ENCODE data around the gene GCH1. TPM values are rescaled to one million over a fixed set of nuclear protein-coding genes. Genes with fewer than 3 reads are reported as not detected.

The GCH1 gene
- total RNA-seq, 1 donor from 2014 or later = 9.5 TPM

DNA sequence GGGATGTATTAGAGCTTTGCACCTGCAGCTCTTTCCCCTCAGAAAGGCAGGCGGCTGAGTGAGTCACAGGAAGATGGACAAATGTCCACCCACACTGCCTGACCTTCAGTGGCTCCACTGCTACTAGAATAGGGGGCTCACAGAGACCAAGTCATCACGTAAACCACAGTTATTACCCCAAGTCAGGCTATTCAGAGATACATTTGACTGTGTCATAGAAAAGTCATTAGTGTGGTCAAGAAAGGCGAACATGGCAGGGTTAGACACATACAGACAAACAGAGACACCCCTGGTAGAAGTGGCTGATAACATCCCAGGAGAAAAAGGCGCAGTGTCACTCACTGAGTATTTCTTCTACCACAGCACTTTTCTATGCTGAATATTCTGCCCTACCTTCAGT, 36.0 kb downstream of the GCH1 start:
- no peak for DNase-seq (ENCODE audit: low spot score)

DNA sequence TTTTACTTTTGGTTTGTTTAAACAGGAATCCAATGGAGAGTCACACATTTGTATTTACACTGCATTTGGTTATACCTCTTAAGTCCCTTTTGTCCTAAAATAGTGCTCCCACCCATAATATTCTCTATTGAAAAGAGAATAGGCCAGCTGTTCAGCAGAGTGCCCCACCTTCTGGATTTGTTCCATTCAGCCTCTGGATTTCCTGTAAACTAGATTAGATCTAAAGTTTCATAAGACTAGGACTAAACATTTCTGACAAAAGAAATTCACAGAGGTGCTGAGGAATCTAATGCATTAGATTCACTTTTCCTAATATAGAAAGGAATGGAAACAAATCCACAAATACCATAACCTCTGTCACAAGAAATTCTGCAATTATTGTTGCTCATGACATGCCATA, 38.1 kb downstream of the GCH1 start:
- DNase-seq (ENCODE audit: low spot score) = no peak

DNA sequence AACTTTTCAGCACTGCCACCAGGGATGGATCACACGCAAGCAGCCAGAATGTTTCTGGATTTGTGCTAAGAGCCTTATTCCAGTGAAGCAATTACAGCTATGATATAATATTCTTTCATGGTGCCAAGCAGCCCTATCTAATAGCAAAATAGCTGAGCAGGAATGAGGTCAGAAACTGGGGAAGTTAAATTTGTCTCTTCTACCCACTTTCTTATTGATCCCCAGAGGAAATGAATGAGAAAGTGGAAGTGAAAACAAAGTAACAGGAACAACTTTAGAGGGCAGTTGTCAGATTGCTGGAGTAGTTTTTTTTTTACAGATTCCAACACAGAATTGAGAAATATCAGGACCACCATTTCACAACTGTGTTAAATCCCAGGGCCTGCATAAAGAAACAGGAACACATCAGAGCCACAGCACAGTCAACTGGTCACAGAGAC, 44.8 kb downstream of the GCH1 start:
- DNase-seq (ENCODE audit: low spot score) = no peak

DNA sequence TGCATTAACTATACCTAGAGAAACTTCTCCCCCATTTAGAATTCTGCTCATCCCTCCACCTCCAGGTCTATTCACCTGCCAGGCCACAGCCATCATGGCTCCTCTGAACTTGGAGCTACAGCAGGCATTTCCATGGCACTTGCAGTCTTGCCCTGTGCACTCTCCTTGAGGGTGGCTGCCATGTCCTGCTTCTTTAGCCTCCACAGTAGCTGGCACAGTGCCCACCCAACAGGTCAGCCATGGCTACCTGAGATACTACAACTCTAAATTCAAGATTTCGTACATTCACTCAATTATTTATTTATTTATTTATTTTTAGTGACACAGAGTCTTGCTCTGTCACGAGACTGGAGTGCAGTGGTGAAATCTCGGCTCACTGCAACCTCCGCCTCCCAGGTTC, 46.5 kb downstream of the GCH1 start:
- no peak for DNase-seq (ENCODE audit: low spot score)

DNA sequence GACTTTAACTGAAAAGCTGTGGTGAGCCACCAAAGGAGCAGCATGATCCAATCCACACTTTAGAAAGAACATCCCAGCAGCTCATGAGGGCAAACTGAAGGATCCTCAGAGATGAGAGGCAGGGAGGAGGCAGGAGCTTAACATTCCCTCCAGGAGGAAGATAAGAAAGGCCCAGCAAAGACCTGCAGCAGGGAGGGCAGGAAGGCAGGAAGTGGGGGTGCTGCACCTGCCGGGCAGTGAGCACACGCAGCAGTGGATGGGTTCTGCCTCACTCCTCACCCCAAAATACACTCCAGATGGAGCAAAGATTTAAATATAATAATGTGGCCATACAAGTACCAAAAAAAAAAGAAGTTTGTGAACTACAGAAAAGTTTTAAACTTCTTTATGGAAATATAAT, 48.4 kb downstream of the GCH1 start:
- no peak for DNase-seq (ENCODE audit: low spot score)

DNA sequence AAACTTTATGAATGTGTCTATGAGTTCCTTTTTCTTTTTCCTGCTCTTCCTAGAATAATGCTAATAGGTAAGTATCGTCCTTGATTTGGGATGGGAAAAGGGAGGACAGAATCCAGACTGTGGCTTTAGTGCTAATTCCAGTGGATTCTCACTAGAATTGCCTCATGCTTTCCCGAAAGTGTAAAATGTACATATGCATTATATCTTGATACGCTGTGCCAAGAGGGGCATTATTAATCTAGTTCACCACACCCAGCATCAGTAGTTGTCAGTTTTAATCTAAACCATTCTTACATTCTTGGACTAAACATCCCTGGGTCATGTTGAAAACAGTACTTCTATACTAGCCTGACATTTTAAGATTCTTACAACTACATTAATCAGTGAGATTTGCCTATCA, 49.3 kb downstream of the GCH1 start:
- no peak for DNase-seq (ENCODE audit: low spot score)

DNA sequence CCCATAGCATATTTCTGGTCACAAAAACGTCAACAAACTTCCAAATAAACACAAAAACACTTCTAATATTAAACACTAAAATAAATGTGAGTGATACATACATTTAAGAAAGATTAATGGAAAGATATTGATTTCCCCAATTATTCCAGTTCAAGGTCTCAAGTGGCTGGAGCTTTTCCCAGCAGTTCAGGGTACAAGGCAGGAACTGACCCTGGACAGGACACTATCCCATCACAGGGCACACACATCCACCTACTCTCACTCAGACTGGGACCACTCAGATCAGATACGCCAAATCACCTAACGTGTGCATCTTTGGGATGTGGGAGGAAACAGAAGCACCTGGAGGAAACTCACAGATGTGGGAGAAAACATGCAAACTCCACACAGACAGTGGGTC, 50.4 kb downstream of the GCH1 start:
- DNase-seq (ENCODE audit: low spot score) = no peak

DNA sequence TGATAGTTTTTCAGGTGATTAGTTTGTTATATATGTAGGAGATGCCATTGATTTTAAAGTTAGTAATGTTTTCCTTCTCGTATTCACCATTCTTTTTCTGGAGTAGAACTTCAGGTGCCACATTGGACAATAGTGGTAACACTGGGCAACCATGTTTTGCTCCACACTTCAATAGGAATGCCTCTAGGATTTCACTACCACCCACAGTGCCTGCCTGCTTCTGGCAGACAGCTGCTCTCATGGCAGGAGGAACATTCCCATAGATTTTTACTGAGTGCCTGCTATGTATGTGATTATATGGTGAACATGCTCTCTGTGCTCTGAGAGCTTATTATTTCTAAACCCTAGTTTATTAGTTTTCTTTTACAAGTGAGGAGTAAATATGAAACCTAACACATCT, 53.7 kb downstream of the GCH1 start:
- no peak for DNase-seq (ENCODE audit: low spot score)

DNA sequence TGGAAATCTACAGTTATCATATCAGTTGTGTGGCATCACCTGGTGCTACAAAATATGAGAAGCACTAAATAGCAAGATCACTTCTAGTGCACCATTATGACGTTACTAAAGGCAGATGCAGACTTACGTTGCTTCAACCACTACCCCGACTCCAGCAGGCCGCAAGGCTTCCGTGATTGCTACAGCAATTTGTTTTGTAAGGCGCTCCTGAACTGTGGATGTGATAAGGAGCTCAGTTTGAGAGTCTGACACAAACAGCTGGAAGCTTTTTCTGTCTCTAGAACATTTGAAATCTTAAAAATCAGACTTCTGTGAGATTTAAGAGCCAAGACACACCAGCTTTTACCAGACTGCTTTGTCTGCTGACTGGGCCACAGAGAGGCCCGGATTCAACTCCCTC, 57.0 kb downstream of the GCH1 start:
- no peak for DNase-seq (ENCODE audit: low spot score)

DNA sequence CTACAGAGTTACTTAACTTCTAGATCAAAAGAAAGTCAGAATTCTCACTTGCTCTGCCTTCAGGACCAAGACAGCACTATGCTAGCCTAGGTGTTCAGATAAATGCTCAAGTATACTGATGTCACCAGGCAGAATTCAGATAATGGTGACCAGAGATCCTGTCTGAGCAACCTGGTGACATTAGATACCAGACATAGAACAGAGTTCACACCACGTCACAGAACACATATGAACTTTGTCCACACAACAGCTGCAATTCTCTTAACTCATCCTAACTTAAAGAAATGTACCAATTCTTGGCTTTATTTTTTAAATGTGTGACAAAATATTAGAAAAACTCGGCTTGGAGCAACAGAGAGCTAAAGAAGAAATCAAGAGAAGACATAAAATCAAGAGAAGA, 58.1 kb downstream of the GCH1 start:
- no peak for DNase-seq (ENCODE audit: low spot score)

DNA sequence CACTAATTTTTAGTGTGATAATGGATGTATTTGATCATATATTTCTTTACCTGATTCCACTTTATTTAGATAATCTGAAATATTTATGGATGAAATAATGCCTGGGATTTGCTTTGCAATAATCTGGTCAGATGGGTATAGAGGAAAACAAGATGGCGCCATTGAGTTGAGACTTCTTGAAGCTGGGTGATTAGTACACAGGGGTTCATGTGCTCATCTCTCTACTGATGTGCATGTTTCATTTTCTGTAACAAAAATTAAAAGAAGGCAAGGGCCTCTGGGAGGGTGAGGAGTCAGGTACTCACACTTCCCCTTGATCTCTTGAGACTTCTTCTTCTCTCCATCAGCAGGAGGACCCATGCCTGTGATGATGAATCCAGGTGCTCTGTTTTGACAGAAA, 61.8 kb downstream of the GCH1 start:
- DNase-seq (ENCODE audit: low spot score) = no peak

DNA sequence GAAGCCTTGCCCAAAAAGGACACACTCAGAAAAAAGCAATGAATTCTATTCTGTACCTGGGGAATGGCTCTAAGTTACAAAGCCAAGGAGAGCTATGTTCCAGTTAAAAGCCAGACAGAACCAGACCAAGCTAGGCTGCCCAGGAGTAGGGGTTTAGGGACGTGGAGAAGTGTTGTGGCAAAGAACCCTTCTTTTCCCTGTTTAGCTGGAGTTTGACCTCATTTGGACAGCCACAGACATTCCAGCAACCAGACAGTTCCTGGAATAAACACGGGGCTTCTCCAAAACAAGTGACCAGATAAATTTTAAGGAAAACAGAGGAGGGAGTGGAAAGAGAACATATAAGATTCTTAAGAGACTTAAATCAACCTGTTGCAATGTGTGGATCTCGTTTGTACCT, 62.3 kb downstream of the GCH1 start:
- no peak for DNase-seq (ENCODE audit: low spot score)

DNA sequence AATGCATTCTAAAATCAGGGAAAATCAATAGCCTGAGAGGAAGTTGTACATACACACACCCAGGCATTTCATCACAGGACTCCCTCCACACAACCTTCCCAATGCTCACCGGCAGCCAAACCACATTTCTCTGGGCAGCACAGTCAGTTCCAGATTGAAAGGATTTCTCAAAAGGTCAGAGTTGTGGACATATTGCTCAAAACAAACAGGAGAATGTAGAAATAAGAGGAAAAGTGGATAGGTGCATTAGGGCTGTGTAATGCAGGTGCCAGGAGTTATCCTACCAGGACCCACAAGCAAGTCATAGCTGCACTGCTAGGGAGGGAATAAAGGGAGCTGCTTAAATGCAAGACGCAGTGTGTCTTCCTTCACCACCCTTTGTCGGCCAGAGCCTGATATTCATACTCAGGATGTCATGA, 62.9 kb downstream of the GCH1 start:
- no peak for DNase-seq (ENCODE audit: low spot score)

DNA sequence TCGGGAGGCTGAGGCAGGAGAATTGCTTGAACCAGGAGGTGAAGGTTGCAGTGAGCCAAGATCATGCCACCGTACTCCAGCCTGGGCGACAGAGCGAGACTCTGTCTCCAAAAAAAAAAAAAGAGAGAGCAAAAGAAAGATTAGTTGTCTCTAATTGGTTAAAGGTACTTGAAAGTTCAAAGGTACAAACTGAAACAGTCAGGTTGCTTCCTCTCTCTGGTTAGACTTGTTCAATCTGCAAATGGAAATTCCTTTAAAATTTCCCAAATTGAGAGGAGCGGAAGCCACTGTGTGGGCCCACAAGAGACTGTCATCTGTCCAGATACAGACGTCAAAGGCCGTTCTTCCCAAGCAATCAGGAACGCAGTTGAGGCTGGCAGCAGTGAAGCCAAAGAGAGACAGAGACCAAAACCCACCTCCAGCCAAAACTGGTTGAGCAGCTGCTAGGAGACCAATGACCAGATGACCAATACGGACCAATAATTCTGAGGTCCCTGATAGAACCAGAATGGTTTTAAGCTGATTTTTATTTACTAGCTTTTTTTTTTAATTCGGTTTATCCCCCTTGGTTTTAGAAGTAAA, 63.6 kb downstream of the GCH1 start:
- no peak for DNase-seq (ENCODE audit: low spot score)

DNA sequence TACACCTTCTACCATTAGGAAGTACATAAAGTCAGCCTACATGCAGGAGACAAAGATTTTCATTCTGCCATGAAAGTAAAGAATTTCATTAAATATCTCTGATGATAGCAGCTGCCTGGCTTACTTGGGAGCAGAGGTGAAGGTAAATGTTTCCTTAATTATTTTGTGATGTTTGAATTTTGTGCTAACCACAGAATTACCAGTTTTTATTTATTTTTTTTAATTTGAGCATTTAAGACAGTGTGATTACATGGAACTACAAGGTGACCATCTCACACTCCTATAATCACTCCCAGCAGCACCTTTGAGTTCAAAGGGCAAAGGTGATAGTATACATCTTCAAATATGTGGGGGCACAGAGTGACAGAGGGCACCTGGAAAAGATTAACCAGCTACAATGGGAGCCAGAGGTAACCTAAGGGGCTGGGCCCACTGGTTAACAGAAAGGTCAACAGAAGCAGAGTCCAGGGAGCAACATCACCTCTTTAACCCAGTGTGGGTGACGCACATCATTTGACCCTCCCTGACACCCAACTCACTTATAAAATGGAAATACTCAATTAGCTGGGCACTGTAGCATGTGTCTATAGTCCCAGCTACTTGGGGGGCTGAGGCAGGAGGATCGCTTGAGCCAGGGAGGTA, 65.0 kb downstream of the GCH1 start:
- no peak for DNase-seq (ENCODE audit: low spot score)

DNA sequence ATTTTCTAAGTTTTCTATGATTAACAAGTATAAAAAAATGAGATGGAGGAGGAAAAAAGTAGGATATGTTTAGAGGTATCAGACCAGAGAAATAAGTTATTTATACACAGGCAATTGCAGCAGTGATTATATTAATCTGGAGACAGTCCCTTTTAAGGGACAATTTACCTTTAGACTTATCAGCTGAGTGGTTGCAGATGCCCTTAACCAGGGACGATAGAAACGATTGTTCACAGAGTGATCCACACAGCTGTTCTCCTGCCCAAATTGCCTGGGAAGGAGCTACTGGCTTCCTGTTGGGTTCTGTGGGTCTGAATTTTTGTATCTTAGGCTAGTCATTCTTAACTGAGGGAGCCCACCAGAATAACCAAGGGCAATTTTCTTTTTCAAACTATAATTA, 66.4 kb downstream of the GCH1 start:
- DNase-seq (ENCODE audit: low spot score) = no peak

DNA sequence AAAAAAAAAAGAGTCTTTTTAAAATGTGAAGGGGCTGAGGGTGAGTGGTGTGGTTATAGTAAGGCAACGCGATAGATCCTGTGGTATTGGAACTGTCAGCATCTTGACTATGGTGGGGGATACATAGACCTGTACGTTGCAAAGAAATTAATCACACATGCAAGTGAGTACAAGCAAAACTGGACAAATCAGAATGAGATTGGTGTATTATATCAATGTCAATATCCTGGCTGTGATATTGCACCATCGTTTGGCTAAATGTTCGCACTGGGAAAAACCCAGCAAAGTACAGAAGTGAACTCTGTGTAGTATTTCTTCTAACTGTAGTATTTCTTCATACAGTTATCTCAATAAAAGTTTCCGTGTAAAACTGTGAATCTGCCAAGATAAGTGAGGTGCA, 67.9 kb downstream of the GCH1 start:
- no peak for DNase-seq (ENCODE audit: low spot score)

DNA sequence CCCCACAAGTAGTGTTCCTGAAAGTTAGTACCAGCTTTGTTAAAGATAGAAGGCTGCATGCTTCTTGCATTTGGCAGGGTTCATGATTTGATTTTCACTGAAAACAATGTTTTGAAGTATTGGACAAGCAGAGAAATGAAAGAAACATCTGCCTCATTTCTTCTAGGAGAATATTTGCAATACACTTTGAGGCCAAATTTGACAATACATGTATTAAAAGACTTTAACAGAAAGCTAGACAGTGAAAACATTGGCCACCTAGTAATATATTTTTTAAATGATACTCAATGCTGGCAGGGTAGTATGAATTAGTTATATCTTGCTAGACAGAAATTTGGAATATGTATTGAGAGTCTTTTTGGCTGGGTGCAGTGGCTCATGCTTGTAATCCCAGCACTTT, 68.5 kb downstream of the GCH1 start:
- DNase-seq (ENCODE audit: low spot score) = no peak

DNA sequence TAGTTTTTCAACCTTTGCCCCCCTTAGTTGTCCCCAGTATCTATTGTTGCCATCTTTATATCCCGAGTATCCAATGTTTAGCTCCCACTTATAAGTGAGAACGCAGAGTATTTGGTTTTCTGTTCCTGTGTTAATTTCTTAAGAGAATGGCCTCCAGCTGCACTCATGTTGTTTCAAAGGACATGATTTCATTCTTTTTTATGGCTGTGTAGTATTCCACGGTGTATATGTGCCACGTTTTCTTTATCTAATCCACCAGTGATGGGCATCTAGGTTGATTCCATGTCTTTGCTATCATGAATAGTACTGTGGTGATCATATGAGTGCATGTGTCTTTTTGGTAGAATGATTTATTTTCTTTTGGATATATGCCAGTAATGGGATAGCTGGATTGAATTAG, 72.0 kb downstream of the GCH1 start:
- DNase-seq (ENCODE audit: low spot score) = no peak

DNA sequence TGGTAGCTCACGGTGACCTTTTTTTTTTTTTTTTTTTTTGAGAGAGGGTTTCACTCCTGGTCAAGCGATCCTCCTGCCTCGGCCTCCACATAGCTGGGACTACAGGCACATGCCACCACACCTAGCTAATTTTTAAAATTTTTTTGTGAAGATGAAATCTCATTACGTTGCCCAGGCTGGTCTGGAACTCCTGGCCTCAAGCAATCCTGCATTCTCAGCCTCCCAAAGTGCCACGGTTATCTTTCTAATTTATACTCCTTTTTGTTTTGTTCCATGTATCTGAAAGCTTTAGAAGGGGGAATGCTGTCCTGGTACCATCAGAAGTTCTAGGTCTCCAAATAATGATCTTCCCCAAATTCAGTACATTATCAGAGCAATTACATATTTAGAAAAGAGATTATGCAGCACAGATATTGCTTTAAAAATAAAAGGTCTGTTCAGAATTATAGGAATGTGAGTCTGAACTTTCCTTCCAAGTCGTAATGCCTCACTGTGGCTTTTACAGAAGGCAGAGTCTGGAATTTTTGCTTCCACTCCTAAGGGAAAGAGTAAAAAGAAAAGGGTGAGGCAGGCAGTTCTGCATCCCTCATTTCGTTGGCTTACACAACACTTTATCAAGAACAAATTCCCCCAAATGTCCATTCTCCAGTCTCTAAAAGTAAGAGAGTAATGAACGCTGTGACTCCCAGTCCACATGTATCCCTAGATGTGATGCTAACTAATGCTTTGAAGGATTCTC, 73.0 kb downstream of the GCH1 start:
- DNase-seq (ENCODE audit: low spot score) = no peak

DNA sequence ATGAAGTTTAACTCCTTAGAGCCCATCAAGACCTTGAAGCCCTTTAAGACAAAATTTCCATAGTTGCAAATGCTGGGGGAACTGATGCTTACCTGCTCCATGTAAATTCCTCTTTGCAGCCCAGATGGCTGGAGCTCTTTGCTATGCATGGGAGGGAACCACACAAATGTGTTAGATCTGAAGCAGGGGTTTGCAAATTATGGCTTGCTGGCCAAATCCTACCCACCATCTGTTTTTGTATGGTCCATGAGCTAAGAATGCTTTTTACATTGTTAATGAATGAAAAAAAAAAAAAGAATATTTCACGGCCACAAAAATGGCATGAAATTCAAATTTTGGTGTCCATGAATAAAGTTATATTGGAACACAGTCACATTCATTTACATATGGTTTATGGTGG, 74.6 kb downstream of the GCH1 start:
- no peak for DNase-seq (ENCODE audit: low spot score)

DNA sequence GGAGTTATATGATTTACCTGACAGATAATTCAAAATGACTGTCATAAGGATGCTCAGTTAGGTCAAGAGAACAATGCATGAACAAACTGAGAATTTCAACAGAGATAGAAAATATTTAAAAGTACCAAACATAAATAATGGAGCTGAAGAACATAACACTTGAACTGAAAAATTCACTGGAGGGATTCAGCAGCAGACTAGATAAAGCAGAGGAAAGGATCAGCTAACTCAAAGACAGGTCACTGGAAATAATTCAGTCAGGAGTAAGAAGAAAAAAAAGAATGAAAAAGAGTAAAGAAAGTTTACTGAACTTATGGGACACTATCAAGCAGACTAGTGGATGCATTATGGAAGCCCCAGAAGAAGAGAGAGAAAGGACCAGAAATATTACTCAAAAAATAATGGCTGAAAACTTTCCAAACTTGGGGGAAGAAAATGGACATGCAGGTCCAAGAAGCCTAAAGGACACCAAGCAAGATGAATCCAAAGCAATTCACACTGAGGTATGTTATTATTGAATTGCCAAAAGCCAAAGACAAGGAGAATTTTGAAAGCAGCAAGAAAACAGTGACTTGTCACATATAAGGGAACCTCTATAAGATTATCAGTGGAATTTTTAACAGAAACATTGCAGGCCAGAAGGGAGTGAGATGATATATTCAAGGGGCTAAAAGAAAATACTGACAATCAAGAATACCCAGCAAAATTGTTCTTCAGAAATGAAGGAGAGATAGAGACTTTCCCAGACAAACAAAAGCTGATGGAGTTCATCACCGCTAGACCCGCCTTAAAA, 78.7 kb downstream of the GCH1 start:
- DNase-seq (ENCODE audit: low spot score) = no peak

DNA sequence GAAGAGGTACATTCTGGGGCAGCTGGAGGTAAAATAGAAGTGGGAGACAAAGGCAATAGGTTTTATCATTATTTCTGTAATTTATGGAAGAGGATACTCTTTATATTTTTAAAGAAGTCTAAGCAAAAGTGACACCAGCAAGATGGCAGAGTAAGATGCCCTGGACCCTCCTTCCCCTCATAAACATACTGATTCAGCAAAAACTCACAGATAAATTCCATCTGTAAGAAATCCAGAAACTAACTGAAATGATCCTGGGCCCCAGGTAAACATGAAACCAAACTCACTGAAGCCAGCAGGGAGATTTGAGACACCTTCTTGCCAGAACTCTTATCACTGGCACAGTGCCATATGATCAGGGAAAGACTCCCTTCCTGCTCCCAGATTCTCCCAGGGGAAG, 79.9 kb downstream of the GCH1 start:
- DNase-seq (ENCODE audit: low spot score) = no peak

Data from mucosa of gallbladder (tissue), 1 donor.